ENCODE results near the gene INPP5D.
A peak's percentile ranks its signal among the peaks of the same experiment; 100 is the strongest.
"Not testable (repeated sequence)": the region's sequence is repeated elsewhere in the genome, so short reads cannot be mapped to it uniquely, and the experiment has no call there.

The INPP5D gene

DNA sequence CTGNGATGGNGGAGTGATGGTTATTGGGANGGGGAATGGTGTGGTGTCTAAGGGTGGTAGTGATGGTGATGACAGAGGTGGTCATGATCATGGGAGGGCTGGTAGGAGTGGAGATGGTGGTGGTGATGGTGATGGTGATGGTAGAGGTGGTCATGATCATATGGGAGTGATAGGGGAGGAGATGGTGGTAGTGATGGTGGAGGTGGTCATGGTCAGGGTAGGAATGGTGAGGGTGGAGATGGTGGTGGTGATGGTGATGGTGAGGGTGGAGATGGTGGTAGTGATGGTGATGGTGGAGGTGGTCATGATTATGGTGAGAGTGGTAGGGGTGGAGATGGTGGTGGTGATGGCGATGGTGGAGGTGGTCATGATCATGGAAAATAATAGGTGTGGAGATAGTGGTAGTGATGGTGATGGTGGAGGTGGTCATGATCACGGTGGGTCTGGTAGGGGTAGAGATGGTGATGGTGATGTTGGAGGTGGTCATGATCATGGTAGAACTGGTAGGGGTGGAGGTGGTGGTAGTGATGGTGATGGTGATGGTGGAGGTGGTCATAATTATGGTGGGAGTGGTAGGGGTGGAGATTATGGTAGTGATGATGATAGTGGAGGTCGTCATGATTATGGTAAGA lies 83.7 kb downstream of the INPP5D start:
- DNase-seq (ENCODE audit: low spot score): no peak

DNA sequence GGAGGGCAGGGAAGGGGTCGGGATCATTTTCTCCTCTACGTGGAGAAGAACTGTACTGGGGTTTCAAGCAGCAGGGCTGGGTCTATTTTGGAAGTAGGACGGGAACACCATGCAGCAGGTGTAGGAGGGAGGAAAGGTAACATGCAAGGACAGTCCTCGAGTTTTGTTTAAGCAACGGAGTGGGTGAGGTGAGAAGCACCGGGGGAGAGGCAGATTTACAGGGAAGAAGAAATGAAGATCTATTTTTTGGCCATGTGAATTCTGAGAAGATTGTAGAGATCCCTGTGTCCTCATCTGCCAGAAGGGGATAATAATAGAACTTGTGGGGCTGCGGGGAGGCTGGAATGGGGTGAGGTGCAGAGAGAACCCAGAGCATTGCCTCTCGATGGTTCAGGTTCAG lies 85.6 kb downstream of the INPP5D start:
- no peak for DNase-seq (ENCODE audit: low spot score)

DNA sequence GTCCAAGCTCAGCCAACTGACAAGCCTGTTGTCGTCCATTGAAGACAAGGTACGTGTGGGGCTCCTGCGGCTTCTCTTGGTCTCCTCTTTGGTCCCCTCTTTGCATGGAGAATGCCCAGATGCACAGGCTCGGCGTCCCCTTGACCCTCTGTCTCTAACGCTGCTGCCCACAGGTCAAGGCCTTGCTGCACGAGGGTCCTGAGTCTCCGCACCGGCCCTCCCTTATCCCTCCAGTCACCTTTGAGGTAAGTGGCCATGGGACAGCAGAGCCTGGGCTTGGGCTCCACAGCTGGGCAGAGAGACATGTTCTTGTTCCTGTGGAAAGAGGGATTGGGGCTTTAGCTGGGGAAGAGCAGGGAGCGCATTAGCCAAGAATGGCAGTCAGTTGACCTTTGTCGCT lies 86.1 kb downstream of the INPP5D start:
- no peak for DNase-seq (ENCODE audit: low spot score)

DNA sequence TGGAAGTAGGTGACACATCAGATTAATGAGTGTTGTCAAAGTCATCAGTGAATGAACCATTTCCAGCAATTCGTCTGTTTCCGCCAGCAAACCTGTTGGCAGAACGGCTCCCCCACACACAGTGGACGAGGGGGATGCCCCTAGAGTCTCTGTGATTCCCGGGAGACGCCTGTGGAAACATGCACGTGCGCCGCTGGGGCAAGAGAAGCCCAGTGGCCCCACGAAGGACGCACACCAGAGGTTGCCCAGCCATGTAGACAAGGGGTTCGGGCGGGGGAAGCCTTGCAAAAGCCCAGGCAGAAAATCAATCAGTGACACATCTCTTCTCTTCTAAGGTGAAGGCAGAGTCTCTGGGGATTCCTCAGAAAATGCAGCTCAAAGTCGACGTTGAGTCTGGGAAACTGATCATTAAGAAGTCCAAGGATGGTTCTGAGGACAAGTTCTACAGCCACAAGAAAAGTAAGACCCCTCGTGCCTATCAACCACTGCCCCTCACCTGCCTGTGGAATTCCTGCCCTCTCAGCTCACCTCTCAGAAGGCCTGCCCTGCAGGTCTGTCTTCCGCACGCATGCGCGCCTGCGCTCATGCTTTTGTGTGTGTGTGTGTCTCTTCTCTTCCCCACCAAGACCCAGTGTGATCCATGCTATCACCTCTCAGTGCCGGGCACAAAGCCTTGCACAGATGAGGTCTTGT lies 87.1 kb downstream of the INPP5D start:
- no peak for DNase-seq (ENCODE audit: low spot score)

DNA sequence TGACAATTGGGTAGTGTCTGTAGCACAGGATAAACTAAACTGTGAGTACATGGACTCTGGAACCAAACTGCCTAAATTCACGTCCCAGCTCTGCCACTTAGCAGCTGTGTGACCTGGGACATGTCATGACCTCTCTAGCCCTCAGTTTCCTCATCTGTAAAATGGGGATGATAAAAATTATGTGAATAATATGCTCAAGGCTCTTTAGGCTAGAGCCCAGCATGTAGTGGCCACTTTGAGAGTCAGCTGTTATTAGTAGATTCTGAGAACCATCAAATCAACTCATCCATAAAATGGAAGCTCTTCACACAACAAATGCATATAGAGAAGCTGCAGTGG lies 87.7 kb downstream of the INPP5D start:
- DNase-seq (ENCODE audit: low spot score): no peak

DNA sequence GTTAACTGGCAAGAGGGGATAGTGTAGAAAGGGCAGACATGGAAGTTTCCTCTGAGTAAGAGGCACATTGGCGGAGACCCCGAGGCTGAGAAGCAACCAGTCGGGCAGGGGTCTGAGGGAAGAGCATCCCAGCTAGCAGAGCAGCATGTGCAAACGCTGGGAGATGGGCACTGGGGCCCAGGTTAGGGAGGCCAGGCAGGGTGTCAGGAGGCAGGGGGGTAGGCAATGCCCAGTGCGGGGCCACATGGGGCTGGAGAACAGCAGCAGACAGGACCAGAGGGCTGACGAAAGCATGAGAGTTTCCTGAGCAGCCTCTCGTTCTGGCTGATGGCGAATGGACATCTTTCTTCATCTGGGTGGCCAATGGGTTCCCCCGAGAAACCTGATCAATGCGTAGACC lies 88.2 kb downstream of the INPP5D start:
- DNase-seq (ENCODE audit: low spot score): no peak

DNA sequence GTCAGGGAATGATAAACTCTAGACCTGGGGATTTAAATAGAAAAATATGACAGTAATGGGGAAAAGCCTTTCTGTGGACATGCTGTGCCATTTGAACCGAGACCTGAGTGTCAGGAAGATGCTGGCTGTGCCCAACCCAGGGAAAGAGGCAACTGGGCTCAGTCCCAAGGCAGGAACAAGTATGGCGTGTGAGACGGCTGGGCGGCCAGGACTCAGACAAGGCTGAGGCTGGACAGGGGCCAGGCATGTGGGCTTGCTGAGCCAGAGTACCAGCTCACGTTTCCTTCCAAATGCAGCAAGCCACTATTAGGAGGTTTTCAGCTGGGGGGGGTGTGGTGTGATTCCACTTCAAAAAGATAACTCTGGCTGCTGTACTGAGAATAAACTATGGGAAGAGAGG lies 92.4 kb downstream of the INPP5D start:
- DNase-seq (ENCODE audit: low spot score): peak; percentile 22

DNA sequence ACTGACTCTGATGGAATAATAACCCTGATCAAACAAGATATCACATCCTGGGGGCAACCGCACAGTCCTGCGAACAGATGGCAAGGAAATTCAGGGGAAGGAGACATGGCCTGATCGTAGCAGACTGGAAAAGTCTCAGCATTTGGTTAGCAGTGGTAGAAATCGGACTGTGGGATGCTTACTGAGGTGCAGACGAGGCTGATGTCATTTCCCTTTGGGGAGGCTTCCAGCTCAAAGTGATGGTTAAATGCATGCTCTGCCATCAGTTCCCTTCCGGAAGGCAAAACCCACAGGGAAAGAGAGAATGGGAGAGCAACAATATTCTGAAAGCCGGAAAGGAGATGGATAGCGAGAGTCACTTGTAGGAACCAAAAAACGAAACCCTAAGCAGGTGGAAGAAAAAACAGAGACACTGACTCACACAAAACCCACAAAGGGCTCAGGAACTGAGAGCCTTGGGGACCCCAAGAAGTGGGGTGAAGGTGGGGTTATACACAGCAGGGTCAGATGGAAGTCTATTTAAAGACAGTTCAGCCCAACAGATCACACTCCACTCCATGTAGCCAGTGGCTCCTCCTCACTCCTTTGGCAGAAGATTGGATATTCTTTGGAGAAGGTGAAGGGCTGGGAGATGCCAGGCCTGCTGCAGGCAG lies 93.1 kb downstream of the INPP5D start:
- DNase-seq (ENCODE audit: low spot score): no peak

DNA sequence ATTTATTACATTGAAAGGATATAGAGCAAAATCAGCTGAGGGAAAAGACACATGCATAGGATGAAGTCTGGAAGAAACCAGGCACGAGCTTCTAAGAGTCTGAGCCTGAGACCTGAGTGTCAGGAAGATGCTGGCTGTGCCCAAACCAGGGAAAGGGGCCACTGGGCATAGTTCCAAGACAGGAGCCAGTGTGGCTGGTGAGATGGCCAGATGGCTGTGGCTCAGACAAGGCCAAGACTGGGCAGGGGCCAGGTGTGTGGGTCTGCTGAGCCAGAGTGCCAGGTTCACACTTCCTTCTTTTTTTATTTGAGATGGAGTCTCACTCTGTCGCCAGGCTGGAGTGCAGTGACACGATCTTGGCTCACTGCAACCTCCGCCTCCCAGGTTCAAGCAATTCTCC lies 95.9 kb downstream of the INPP5D start:
- DNase-seq (ENCODE audit: low spot score): no peak

DNA sequence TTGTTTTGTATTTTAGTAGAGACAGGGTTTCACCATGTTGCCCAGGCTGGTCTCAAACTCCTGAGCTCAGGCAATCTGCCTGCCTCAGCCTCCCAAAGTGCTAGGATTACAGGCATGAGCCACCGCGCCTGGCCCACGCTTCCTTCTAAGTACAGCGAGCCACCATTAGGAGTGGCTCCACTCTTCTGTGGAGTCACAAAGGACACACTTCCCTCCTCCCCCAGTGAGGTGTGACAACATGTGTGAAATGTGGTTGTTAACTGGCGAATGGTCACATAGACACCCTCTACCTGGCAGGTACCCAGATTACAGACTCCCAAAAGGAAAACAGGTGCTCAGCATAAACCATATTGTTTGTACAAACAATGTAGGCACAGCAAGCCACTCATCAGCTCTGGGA lies 96.3 kb downstream of the INPP5D start:
- not testable (repeated sequence) for DNase-seq (ENCODE audit: low spot score)

DNA sequence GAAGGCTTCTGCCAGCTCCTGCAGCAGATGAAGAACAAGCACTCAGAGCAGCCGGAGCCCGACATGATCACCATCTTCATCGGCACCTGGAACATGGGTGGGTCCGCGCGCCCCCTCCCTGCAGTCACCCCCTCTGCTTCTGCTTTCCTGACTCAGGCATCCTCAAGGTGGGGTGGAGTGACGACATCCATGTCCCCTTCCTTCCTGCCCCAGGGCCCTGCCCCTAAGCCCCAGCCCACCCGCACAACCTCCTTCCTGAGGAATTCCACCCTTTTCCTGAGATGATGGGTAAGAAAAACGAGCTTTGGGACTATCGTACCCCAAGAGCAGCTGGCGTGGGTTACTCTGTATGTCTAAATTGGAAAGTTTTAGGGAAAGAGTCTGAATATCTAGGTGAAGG lies 101.6 kb downstream of the INPP5D start:
- no peak for DNase-seq (ENCODE audit: low spot score)

DNA sequence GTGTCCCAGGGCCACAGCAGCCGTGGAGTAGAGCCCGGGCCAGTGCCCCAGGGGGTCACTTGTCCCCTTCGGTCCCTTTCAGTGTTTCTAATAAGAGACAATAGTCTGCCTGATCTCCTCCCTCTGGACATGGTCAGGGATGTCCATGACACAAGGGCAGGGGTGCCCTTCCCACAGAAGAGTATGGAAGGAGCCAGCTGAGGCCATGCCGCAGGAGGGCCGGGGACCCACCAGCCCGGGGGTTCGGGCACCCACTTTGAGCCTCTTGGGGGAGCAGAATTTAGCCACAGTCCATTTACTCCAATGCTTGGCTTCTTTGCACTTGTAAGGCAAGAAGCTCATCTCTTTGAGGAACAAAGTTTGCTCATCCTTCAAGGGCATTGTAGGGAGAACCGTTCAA lies 102.6 kb downstream of the INPP5D start:
- DNase-seq (ENCODE audit: low spot score): no peak

DNA sequence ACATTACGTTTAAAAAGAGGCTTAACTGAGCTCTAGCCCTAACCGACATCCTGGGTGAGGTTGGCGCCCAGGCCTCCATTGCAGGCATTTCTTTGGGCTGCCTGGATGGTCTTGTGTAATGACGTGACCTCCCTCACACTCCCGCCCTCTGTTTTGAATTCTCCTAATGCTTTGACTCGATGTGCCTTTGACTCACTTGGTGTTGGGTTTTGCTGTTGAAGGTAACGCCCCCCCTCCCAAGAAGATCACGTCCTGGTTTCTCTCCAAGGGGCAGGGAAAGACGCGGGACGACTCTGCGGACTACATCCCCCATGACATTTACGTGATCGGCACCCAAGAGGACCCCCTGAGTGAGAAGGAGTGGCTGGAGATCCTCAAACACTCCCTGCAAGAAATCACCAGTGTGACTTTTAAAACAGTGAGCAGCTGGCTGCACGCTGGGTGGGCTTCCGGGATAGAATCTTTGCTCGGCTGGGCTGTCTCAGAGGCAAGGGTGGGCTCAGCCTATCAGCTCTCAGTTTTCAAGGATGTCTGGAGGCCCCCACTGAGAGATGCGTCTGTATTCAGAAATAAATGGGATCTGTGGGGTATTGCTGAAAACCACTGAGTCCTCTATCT lies 103.5 kb downstream of the INPP5D start:
- no peak for DNase-seq (ENCODE audit: low spot score)

DNA sequence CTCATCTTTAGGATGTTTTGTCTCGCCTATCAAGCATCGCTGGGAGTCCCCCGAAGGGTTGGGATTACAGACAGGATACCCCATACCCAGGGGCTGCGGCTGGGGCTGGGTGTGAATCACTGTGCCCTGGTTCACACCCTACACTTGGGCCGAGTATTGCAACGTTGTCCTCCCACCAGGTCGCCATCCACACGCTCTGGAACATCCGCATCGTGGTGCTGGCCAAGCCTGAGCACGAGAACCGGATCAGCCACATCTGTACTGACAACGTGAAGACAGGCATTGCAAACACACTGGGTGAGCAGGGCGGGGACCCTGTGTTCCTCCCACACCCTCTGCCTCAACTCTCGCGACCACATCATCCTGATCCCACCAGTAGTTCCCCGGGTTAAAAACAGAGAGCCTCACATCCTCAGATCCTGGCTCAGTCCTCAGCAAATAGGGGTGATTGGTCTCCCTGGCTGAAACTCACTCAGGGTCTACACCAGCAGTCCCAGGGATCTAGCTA lies 104.0 kb downstream of the INPP5D start:
- DNase-seq (ENCODE audit: low spot score): no peak

DNA sequence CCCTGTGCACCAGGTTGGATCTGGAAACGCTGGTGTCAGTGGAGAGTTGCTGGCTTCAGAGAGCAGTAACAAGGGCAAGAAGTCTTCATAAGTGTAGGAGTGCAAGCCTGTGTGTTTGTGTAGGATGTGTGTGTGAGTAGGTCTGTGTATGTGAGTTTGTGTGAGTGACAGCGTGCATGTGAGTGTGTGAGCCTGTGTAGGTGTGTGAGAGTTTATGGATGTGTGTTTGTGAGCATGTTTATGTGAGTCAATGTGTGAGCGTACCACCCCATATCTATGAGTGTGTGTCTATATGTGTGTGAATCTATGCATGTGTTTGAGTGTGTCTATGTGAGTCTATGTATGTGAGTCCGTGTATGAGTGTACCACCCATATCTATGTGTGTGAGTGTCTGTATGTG lies 104.8 kb downstream of the INPP5D start:
- DNase-seq (ENCODE audit: low spot score): no peak

DNA sequence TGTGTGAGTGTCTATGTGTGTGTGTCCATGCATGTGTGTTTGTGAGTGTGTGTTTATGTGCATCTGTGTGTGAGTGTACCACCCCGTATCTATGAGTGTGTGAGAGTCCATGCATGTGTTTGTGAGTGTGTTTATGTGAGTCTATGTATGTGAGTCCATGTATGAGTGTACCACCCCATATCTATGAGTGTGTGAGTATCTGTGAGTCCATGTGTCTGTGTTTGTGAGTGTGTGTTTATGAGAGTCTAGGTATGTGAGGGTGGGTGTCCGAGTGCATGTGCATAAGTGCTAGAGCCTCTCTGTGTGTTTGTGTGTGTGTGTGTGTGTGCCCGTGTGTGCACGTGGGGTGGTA lies 105.4 kb downstream of the INPP5D start:
- no peak for DNase-seq (ENCODE audit: low spot score)

DNA sequence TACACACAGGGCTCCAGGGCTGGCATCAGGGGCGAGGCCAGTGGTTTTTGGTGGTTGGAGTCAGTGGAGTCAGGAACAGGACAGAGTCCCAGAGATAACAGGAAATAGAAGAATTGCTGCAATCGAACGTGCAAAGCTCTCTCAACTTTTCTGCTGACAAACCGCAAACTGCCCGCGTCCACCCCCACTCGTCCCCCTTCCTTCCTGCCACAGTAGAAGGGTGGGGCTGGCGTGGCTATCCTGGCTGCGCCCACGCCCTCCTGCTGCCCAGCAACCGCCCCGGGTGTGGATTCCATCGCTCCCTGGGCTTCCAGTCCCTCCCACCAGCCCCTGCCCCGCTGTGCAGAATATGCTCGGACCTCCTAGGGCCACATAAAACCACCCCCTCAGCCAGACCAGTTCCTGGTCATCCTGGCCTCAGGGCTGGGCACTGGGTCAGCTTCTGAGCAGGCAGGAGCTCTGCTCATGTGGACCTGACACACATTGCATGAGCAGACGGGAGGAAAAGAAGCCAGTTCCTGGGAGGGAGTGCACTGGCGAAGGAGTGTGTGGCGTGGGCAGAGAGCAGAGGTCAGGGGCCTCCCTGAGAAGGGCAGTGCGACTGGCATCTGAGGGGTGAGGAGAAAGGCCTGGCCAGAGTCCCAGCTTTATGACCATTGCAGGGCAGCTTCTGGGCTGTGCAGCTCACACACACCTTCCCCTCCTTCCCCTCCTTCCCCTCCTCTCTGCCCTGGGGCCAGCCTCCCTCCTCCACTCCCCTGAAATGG lies 105.9 kb downstream of the INPP5D start:
- peak; percentile 64 for DNase-seq (ENCODE audit: low spot score)

DNA sequence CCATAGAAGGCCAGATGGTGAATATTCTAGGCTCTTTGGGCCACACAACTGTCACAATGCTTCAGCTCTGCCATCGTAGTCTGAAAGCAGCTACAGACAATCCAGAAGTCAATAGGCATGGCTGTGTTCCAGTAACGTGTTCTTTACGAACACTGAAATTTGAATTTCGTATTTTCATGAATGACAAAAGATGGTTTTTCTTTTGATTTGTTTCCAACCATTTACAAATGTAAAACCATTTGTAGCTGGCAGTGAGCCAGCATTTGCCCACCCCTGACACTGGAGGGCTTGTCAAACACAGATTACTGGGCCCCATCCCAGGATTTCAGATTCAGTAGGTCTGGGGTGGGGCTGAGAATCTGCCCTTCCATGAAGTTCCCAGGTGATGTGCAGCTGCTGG lies 108.3 kb downstream of the INPP5D start:
- no peak for DNase-seq (ENCODE audit: low spot score)

DNA sequence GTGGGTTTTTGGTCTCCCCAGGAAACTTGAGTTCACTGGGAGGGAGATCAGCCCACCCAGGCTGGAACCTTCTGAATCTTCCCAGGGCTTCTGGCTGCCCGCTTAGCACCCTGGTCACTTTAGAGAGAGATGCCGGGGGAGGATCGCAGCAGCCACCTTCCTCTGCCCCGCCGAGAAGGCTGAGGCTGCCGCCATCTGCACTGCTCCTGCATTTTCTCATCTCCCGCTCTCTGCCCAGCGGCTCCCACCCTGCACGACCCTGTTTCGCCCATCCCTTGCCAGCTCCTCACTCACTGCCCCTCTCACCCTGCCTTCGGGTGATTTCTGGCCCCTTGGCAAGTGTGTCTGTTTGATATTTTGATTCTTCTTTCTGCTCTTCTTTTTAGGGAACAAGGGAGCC lies 108.8 kb downstream of the INPP5D start:
- DNase-seq (ENCODE audit: low spot score): no peak

DNA sequence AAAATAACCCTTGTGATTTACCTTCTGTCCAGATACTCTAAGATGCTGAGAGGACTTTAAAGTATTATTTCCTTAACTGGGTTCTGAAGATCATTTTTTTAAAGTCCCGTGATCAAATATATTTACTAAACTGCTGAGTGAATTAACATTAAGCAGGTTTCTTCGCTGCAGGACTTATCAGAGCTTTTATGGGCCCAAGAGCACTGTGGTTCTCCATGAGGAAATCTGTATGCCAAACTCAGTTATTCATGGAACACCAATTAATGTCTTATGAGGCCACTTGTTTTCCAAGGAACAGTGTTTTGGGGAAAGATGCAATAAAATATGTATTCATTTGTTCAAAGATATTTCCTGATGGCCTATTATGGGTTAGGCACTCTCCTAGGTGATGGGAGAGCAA lies 111.2 kb downstream of the INPP5D start:
- no peak for DNase-seq (ENCODE audit: low spot score)

DNA sequence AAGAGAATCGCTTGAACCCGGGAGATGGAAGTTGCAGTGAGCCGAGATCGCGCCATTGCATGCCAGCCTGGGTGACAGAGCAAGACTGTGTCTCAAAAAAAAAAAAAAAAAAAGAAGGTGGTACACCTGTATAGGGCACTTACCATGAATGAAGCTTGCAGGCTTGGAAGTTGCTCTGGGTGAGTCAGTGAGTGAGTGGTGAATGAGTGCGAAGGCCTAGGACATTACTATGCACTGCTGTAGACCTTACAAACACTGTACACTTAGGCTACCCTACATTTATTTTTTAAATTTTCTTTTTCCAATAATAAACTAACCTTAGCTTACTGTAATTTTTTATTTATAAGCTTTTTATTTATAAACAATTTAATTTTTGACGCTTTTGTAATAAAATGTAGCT lies 113.0 kb downstream of the INPP5D start:
- DNase-seq (ENCODE audit: low spot score): no peak

DNA sequence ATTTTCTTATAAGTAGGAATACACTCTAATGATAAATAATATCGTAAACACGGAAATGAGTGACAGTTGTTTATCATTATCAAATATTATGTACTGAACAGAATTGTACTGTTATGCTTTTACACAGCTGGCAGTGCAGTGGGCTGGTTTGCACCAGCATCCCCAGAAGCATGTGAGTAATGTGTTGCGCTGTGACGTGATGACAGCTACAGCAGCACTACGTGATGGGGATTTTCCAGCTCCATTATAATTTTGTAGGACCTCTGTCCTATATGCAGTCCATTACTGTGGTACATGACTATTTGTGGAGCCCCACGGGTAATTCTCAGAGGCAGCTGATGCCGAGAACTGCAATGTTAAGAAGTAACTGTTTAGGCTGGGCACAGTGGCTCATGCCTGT lies 114.0 kb downstream of the INPP5D start:
- DNase-seq (ENCODE audit: low spot score): no peak

Measured in hepatic stellate cell (primary cell).